Activated CD8-positive, alpha-beta memory T cell treated with anti-CD3 and anti-CD28 coated beads for 4 hours (primary cell): ENCODE results near the gene GLO1.

Source experiments
- DNase-seq, 2 donors: peaks; one replicate each; pipeline ENCODE4 v3.0.0-alpha.2; 2020; ENCODE audit warnings: low read depth in 2 of 2

GLO1 gene

DNA sequence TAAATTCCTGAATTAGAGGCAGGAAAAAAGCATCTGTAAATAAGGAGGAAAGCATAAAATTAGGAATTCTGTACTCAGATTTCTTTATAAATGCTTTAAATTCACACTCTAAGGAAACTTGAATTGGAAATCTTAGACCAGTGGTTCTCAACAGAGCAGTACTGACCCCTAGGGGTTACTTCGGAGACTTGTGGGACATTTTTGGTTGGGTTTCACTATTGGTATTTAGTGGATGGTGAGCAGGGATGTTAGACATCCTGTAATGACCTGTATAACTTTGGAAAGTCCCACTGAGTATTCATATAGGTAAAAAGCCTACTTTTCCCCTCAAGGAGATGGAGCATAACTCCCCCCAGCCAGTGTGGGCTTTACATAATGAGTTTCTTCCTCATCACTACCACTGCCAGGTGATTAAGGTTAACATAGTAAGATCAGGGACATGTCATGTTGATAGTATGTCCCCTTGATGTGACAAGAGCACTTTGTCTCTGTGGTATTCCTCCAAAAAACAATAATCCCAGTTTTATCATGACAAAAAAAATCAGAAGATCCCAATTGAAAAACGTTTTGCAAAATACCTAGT, 31.0 kb downstream of the GLO1 start:
- no peak for DNase-seq

DNA sequence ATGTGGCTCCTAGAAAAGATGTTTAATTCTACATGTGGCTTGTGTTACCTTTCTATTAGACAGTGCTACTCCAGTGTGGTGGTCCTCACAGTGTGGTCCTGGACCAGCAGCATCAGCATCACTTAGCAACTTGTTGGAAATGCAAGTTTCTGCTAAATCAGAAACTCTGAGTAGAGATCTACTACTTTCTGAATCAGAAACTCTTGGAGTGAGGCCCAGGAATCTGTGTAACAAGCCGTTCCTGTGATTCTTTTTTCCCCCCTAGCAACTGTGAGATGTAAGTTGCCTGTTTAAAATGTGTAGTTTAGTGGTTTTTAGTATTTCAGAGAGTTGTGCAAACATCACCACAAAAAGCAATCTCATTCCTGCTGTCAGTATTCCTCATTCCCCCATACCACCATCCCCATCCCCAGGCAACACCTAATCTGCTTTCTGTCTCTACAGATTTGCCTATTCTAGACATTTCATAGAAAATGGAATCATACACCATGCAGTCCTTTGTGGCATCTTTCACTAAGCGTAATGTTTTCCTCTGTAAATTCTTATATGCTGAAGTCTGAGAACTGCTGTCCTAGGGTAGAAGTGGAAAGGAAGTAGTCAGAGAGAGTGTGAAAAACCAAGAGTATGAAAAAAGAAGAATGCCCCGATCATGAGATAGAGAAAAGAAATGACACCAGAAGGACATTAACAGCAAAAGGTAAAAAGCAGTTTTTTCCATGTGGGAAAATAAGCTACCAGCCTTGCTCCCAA, 44.4 kb downstream of the GLO1 start:
- DNase-seq, result no peak

DNA sequence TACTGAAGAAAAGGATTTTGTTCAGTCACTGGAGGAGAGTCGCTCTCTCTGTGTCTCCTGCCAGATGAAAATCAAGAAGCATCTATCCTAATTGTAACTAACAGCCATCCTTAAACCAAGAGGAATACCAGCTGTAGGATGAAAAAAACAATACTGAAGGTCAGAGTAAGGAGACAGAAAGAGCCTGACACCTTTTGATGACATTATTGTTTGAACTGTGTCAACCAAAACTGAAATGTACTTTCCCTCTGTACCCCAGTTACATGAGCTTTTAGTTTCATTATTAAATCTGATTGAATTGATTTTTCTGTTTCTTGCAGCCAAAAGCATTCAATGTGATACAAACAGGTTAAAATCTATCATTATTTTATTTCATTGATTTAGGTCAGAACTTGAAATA, 46.0 kb downstream of the GLO1 start:
- DNase-seq, result no peak

DNA sequence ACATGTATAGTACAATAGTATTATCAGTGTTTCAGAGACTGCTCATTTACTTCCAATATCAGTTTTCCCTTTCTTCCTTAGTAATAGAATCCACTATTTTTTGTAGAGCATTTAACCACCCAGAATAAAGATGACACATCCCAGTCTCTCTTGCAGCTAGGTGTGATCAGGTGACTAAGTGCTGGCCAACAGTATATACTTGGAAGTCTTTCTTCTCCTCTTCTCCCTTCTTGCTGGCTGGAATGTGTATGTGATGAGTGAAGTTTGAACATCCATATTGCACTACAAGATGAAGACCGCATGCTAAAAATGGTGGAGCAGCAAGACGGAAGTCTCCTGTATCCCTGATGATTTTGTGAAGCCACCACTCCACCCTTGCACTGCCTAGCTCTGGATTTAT, 48.7 kb downstream of the GLO1 start:
- no peak for DNase-seq

DNA sequence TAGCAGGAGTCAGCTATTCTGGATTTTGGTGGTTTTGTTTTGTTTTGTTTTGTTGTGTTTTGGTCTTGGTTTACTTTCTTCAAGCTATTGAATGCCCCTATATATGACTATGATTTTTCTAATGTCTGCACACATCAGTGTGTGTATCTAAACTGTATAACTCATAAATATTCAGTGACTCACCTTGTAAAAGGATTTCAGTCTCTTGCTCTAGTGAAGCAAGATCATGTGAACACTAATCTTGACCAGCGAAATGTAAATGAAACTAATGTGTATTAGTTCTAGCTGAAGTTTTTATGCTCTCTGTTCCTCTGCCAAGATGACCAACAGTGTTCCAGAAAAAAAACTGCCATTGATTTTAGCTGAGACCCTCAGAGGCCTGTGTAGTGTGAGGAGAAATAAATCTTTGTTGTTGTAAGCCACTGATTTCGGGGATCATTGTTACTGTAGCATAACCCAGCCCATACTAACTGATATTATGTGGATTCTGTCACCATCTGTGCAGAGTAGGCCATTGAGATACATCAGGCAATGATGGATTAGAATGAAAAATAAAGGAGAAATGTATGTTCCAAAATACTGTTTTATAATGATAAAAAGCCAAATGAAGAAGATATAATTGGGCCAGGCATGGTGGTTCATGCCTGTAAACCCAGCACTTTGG, 51.7 kb downstream of the GLO1 start:
- DNase-seq, result no peak

DNA sequence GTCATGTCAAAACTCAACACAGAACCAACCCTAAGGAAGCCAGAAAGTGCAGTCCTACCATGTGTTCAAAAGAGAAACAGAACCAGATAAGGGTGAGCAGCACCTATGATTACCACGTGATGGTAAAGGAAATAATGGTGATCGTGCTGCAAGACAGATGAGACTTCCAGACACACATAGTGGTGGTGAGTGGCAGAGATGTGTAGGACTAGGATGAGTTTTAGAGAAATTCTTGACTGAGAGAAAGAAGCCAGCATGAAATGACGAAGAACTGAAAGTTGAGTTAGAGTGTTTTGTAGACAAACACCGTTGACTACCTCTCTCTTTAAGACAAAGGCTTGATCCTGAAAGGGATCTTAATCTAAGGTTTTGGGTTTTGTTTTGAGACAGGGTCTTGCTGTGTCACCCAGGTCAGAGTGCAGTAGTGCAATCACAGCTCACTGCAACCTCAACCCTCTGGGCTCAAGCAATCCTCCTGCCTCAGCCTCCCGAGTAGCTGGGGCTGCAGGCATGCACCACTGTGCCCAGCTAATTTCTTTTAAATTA, 52.7 kb downstream of the GLO1 start:
- no peak for DNase-seq

DNA sequence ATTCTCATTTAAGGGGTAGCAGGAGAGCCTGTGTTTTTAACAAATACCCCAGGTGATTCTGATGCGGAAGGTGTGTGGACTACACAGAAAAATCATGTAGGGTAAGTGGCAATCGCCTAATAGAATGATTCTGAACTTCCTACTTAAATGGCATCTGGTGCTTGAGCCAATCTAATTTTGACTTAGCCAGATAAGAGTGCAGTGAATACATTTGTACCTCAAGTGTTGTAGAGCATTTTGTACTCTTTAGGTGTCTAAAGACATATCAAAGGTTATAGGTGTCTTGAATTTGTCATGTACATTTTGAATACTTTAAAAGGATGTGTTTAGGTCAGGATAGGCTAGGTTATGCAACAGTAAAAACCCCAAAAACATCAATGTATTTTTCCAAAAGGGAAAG, 53.2 kb downstream of the GLO1 start:
- DNase-seq, result no peak

DNA sequence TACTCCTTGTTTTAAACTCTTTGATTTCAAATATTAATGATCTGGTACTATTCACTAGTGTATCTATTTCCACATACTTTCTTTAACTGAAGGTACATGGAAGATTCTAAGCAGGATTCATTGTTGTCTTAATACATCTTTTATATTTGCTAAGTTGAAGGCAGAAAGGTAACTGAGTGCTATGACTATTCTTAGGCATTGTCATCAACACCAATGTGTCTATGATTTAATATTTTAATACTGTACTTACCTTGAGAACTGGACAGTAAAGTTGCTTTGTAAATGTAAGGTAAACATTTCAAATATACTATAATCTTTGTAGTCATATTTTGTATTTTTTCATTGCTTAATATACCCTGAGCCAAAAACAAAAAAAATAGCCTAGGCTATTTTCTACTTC, 54.3 kb downstream of the GLO1 start:
- DNase-seq, result no peak

DNA sequence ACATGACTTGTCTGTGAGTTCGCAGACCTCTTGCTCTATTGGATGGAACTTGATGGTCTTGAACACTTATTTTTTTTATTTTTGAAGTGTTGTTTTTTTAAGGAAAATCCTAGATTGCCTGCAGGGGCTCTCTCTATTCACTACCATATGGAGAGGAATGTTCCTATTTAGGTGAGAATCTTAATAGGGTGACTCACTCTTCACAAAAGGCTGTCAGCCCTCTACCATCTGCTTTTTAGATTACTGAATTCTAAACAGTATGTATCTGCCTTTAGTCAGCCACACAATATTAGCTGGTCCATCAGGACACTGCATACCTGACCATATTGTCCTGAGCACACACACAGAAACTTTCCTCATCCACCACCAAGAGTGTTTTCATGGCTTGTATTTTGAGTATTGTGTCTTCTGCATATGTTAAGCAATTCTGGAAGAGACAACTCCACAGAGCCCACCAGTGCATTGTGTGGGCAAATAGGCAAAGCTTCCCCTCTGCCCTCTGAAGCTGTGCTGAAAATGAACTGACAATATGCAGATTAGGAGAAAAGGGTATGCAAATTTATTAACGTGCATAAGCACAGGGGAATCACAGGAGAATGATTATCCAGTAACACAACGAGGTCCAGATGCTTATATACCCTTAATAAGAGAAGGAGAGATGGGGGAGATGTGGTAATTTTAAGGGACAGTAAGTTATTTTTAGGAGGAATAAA, 56.6 kb downstream of the GLO1 start:
- no peak for DNase-seq

DNA sequence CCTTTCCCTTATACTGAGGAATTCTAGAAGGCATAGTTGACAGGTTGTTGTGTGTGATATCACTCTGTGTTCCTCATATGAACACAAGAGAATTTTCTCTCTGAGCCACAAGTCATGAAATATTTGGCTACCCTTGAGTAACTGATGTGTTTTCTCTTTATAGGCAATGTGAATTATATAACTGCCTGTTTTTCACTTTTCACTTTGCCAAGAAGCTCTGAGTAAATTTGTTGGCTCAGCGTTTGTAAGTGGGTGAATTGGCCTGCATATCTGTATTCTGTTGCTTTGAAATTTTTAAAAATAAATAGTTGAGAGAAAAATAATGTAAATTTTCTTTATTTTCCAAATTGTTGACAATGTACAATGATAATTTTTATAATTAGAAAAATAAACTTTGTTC, 58.0 kb downstream of the GLO1 start:
- no peak for DNase-seq

DNA sequence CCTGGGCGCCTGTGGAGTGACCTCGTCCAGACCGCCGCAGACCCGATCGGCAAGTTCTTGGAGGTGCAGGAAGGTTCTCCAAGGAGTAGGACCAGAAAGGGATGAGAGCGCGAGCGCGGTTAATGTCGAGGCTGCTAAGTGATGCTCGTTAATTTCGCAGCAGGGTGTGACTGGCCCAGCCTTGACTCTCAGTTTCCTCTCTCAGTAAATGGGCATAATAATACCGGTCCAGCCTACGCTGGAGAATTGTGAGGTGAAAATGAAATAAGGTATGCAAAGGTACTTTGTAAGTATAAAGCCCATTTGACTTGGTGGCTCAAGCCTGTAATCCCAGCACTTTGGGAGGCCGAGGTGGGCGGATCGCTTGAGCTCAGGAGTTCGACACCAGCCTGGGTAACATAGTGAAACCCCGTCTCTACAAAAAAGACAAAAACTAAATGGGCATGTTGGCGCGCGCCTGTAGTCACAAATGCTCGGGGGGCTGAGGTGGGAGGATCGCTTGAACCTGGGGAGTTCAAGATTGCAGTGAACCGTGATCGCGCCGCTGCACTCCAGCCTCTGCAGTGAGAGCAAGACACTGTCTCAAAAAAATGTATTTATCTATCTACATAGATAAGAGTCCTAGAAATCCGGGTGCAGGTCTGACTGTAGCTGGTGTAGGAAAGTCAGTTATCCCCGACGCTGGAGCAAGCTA, 62.6 kb downstream of the GLO1 start:
- no peak for DNase-seq

DNA sequence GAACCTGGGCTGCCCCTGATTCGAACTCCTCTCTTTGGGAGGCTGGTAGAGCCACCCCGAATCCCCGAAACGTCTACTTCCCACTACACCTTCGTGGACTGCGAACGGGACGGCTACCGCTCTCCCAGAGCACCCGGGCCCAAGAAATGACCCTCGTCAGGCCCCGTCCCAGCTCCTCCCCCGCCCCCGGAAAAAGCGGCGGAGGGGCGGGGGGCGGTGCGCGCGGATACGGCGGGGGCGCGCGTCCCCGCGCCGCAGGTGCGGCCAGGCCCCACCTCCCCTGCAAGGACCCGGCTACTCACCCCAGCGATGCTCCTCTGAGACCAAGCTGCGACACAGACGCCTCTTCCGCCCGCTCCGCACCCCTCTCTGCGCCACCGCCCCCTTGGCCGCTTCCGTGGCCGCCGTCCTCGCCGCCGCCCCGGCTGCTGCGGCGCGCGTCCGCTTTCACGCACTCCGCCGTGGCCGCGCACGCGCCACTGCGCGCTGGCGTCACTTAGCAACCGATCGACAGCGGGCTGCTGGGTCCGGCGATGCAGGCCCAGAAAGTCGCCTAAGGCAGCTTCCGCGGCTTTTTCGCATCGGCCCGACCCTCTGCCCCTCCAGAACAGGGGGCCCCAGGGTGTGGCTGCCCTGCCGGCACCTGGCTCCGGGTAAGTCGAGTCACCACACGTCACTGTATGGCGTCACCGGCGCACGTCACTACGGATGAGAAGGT, 63.3 kb downstream of the GLO1 start, which contains the start of gene BTBD9:
Gene BTBD9, minus strand, starts transcription at position 432 of the 718 bp plus-strand sequence.
- peak; percentile 51 for DNase-seq

DNA sequence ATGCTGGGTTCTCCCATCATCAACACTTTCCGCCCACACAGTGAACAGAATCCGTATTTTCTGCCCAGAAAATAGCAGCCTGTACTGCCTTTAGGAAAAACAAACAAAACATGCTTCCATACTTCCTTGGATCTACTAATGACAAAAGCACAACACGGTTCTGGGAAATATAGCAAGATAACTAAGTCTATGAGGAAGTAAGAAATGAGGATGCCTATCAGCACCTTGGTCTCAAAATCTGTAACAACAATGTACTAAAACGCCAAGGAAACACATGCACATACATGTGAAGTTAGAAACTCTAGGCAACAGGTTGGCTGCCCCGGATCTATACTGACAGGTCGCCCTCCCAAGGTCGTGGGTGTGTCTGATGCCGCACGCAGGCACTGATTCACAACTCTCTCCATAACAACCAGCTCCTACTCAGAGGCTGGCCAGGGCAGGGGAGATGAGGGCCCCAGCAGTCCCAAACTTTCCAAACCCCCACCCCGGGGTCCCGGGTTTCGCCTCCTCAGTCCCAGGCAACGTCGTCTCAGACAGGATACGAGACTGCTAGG, 63.9 kb downstream of the GLO1 start:
- peak; percentile 36 to 40 for DNase-seq

DNA sequence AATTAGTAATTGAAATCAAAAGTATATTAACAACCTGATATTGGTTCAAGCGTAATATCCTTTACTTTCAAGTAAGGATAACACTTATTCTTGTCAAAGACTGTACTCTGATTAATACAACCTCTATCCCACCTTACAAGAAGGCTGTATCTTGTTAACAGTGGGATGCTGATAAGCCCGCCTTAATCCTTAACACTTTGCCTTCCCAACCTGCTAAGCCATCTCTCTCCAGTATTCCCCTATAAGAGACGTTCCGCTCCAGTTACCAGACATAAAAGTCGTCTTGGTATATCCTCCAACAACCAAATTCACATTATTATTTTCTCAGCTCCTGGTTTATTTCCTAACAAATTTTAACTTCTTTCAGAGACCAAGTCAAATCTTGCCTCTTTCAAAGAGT, 65.2 kb downstream of the GLO1 start:
- no peak for DNase-seq

DNA sequence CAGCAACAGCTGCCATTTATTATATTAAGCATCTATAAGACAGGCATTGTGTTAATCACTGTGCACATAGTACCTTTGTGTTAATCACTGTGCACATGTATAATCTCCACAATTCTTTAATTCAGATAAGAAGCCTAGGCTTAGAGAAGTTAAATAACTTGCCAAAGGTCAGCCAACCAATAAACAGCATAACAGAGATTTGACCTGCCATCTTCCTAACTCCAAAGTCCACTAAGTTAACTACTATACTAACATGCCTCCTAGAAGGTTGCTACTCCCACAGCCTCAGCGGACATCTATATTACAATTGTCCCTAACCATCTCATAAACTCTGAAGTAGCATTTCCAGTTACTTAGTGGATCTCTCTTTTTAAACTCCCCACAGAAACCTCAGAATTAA, 66.9 kb downstream of the GLO1 start:
- DNase-seq, result no peak

DNA sequence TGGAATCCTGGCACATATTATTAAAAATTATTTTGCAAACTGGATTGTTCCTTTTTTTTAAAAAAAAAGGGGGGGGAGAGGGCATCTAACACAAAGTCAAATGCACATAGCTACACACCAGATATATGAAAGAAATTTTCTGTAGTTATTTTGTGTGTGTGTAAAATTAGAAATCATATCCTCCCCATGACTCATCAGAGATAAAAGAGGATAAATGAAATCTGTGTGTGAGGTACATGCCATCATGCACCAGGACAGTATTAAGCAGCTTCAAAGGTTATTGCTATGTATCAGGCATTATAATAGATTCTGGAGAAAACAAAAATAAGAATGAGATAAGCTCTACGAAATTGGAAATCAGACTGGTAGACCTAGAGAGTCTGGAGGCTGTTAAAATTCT, 68.4 kb downstream of the GLO1 start:
- no peak for DNase-seq

DNA sequence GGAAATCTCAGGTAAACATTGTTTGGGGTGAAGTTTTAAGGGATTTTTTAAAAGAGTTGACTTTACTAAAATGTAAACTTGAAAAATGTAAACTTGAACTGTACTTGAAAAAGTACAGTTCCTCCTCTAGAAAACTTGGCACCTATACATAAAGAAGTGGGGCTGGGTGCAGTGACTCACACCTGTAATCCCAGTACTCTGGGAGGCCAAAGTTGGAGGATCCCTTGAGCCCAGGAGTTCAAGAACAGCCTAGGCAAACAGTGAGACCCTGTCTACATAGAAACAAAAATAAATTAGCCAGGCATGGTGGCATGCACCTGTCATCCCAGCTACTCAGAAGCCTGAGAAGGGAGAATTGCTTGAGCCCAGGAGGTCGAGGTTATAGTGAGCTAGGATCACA, 70.5 kb downstream of the GLO1 start:
- DNase-seq, result no peak

DNA sequence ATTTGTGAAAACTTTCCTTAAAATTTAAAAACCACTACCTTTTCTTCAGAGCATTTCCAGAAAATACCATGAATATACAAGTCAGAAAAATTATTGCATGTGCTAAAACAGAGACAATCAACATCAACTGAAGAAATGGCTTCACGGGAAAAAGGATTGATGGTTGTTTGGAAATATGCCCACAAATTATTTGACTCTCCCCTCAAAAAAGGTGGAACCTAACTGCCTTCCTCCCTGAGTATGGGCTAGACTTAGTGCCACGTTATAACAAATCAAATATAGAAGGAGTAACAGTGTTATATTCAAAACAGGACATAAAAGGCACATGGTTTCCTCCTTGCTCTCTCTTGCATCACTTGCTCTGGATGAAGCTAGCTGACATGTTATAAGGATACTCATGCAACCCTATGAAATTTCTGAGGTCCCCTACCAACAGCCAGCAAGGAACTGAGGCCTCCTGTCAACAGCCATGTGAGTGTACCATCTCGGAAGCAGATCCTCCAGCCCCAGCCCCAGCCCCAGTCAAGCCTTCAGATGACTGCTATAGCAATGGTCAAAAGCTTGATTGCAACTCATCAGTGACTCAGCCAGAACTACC, 71.7 kb downstream of the GLO1 start:
- DNase-seq, result no peak
